Right lobe of liver (tissue), 4 donors: ENCODE data around the gene NAA60.

ENCODE experiments used
- POLR2A ChIP-seq: fragments of 450-650 bp; IDR thresholded peaks from one replicate; pipeline ENCODE4 v1.6.1; 2017; ENCODE audit warnings: antibody characterized with exemption, mild to moderate bottlenecking
- TF ChIP-seq, protein P1 (sequence below), 4 donors: fragments of 200-600 bp in 3 of 4; fragments of 450-650 bp in 1 of 4; IDR thresholded peaks; one replicate each; pipeline versions ENCODE4 v1.5.1 to v1.8.0; 2016 to 2022; ENCODE audit warnings: antibody characterized with exemption in 4 of 4, mild to moderate bottlenecking in 2 of 4
- donor health status: DM: no; HTN: no; CAD: no.
- donor health status: DM: no; HTN: no; CAD: no.
- donor health status: DM: no; HTN: yes; CAD: no.

GRCh38 chr16:3518292-3518985, 75.0 kb downstream of the NAA60 start:
- TF ChIP-seq, protein P1, sequence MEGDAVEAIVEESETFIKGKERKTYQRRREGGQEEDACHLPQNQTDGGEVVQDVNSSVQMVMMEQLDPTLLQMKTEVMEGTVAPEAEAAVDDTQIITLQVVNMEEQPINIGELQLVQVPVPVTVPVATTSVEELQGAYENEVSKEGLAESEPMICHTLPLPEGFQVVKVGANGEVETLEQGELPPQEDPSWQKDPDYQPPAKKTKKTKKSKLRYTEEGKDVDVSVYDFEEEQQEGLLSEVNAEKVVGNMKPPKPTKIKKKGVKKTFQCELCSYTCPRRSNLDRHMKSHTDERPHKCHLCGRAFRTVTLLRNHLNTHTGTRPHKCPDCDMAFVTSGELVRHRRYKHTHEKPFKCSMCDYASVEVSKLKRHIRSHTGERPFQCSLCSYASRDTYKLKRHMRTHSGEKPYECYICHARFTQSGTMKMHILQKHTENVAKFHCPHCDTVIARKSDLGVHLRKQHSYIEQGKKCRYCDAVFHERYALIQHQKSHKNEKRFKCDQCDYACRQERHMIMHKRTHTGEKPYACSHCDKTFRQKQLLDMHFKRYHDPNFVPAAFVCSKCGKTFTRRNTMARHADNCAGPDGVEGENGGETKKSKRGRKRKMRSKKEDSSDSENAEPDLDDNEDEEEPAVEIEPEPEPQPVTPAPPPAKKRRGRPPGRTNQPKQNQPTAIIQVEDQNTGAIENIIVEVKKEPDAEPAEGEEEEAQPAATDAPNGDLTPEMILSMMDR (IDR thresholded peaks at IDR 0.05) = no peak
- TF ChIP-seq POLR2A = no peak
